Hematopoietic multipotent progenitor cell treated with erythropoietin and hydrocortisone succinate and interleukin-3 and kit ligand, for 6 days (in vitro differentiated cells): ENCODE results near the gene MAS1.
"Not testable (repeated sequence)": the region's sequence is repeated elsewhere in the genome, so short reads cannot be mapped to it uniquely, and the experiment has no call there.

Experiments used
- DNase-seq: peaks from one replicate; pipeline ENCODE4 v3.0.0-alpha.2; 2015

MAS1 gene

GRCh38 chr6:159890792-159891191 lies at the start of gene MAS1:
TSS of gene MAS1 (plus strand) at chr6:159890988. CDS start at chr6:159906956, 15,968 bp downstream.
- no peak for DNase-seq

GRCh38 chr6:159842035-159842434 lies 48.8 kb upstream of the MAS1 start:
- no peak for DNase-seq

- DNase-seq: no peak
Observed at GRCh38 chr6:159844737-159845645, 45.8 kb upstream of the MAS1 start.

GRCh38 chr6:159848552-159848951 lies 42.2 kb upstream of the MAS1 start:
- DNase-seq: not testable (repeated sequence)

GRCh38 chr6:159849851-159850250 lies 40.9 kb upstream of the MAS1 start:
- not testable (repeated sequence) for DNase-seq

- peak; percentile 63 for DNase-seq
Observed at GRCh38 chr6:159852877-159853276, 37.9 kb upstream of the MAS1 start.

GRCh38 chr6:159853754-159854153 lies 37.0 kb upstream of the MAS1 start:
- no peak for DNase-seq

GRCh38 chr6:159854959-159855358 lies 35.8 kb upstream of the MAS1 start:
- DNase-seq: no peak

- DNase-seq: no peak
Observed at GRCh38 chr6:159858259-159858658, 32.5 kb upstream of the MAS1 start.

GRCh38 chr6:159860482-159860881 lies 30.3 kb upstream of the MAS1 start:
- no peak for DNase-seq

- DNase-seq: no peak
Observed at GRCh38 chr6:159862103-159862502, 28.7 kb upstream of the MAS1 start.

- peak; percentile 70 for DNase-seq
Observed at GRCh38 chr6:159863341-159863740, 27.4 kb upstream of the MAS1 start.

GRCh38 chr6:159865226-159865920 lies 25.4 kb upstream of the MAS1 start:
- no peak for DNase-seq

GRCh38 chr6:159866286-159867247 lies 24.2 kb upstream of the MAS1 start:
- no peak for DNase-seq

GRCh38 chr6:159871241-159871640 lies 19.5 kb upstream of the MAS1 start:
- DNase-seq: no peak

GRCh38 chr6:159871906-159872305 lies 18.9 kb upstream of the MAS1 start:
- DNase-seq: peak; percentile 55

GRCh38 chr6:159874435-159874834 lies 16.4 kb upstream of the MAS1 start:
- DNase-seq: no peak

GRCh38 chr6:159875194-159875593 lies 15.6 kb upstream of the MAS1 start:
- no peak for DNase-seq

GRCh38 chr6:159876242-159876641 lies 14.5 kb upstream of the MAS1 start:
- no peak for DNase-seq

GRCh38 chr6:159877256-159877808 lies 13.5 kb upstream of the MAS1 start:
- DNase-seq: no peak

GRCh38 chr6:159878341-159878740 lies 12.4 kb upstream of the MAS1 start:
- DNase-seq: no peak

- peak; percentile 26 for DNase-seq
Observed at GRCh38 chr6:159879856-159880255, 10.9 kb upstream of the MAS1 start.
